Heart left ventricle (tissue), 13 donors: ENCODE results near the gene WDHD1.

Experiments
- POLR2A ChIP-seq, 2 donors: fragments of 450-650 bp; IDR thresholded peaks; one replicate each; pipeline ENCODE4 v1.6.1; 2017; ENCODE audit warnings: antibody characterized with exemption in 2 of 2, mild to moderate bottlenecking in 2 of 2, moderate library complexity in 2 of 2
- TF ChIP-seq, protein P1 (sequence below), 12 donors: fragments of 200-600 bp; sonication (generic) in 4 of 12; IDR thresholded peaks; one replicate each; pipeline versions ENCODE4 v1.5.0 to v1.8.0; 2018 to 2022; ENCODE audit warnings: antibody characterized with exemption in 12 of 12, mild to moderate bottlenecking in 5 of 12
- donor health status: ischemic (EF 13 %, LVEDD 7.1; RV severe dilation, severe dysfunction).
- donor health status: DM: no; HTN: yes; CAD: no.
- donor health status: DM: no; HTN: no; CAD: no.
- donor health status: ischemic (EF 25% LVEDD 6.9; RV normal size, moderate dysfunction).
- donor health status: ischemic (EF 25% LVEDD 5.7; RV mildly dilated, moderate dysfunction).
- donor health status: ischemic (EF 35%, LVEDD 5.7; RV mildly dilated, moderate dysfunction).
- donor health status: nonischemic (EF 11% LVEDD 7.7; RV severe dilation, severe dysfunction).
- donor health status: DM: yes; HTN: yes; CAD: no.
- donor health status: PGD.
- donor health status: ischemic (EF 29% LVEDD 5.4; RV normal size, mild dysfunction).
- donor health status: nonischemic (EF 23%, LVEDD 6.1; RV moderate dilation, normal function).

DNA sequence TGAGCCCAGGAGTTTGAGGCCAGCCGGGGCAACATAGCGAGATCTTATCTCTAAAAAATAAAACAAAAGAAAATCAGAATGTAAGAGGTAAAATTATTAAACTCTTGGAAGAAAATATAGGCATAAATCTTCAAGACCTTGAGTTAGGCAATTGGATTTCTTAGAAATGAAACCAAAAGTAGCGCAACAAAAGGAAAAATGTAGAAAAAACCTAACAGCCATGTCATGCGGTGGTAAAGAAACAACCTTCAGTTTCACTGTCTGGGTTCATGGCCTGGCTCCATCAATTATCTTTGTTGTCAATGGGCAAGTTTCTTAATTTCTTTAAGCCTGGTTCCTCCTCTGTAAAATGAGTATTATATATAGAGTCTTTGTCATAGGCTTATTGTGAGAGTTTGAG, 118.7 kb downstream of the WDHD1 start:
- TF ChIP-seq, protein P1, sequence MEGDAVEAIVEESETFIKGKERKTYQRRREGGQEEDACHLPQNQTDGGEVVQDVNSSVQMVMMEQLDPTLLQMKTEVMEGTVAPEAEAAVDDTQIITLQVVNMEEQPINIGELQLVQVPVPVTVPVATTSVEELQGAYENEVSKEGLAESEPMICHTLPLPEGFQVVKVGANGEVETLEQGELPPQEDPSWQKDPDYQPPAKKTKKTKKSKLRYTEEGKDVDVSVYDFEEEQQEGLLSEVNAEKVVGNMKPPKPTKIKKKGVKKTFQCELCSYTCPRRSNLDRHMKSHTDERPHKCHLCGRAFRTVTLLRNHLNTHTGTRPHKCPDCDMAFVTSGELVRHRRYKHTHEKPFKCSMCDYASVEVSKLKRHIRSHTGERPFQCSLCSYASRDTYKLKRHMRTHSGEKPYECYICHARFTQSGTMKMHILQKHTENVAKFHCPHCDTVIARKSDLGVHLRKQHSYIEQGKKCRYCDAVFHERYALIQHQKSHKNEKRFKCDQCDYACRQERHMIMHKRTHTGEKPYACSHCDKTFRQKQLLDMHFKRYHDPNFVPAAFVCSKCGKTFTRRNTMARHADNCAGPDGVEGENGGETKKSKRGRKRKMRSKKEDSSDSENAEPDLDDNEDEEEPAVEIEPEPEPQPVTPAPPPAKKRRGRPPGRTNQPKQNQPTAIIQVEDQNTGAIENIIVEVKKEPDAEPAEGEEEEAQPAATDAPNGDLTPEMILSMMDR (IDR thresholded peaks at IDR 0.05) = no peak
- no peak for TF ChIP-seq POLR2A (IDR thresholded peaks at IDR 0.05)
